MV-4-11 (cell line): ENCODE results near the gene TTLL10.
A peak's percentile ranks its signal among the peaks of the same experiment; 100 is the strongest.

ENCODE experiments used
- DNase-seq: peaks from one replicate; lab custom pipeline; 2025; lab: John Stamatoyannopoulos, UW

Gene TTLL10

GRCh38 chr1:1206376-1206965, 32.8 kb downstream of the TTLL10 start, which contains the start of gene TNFRSF18:
Gene TNFRSF18, minus strand, starts transcription at chr1:1206592. Its CDS starts 21 bp downstream, at chr1:1206571.
- DNase-seq = no peak

GRCh38 chr1:1206966-1207531, 33.4 kb downstream of the TTLL10 start:
- no peak for DNase-seq

- DNase-seq = no peak
Observed at GRCh38 chr1:1207571-1207892, 33.9 kb downstream of the TTLL10 start.

GRCh38 chr1:1208713-1209433, 35.2 kb downstream of the TTLL10 start:
- peak; percentile 22 for DNase-seq

- DNase-seq = no peak
Observed at GRCh38 chr1:1210726-1211540, 37.3 kb downstream of the TTLL10 start.

- no peak for DNase-seq
Observed at GRCh38 chr1:1211541-1212441, 38.1 kb downstream of the TTLL10 start.

GRCh38 chr1:1212780-1213344, 39.2 kb downstream of the TTLL10 start:
- DNase-seq = peak; percentile 47

- DNase-seq = no peak
Observed at GRCh38 chr1:1213345-1214265, 39.9 kb downstream of the TTLL10 start, which contains the start of gene TNFRSF4. Gene TNFRSF4, minus strand, starts transcription at chr1:1214153. Its CDS starts 26 bp downstream, at chr1:1214127.

- DNase-seq = no peak
Observed at GRCh38 chr1:1215080-1215676, 41.5 kb downstream of the TTLL10 start.

GRCh38 chr1:1215881-1216605, 42.4 kb downstream of the TTLL10 start:
- DNase-seq = no peak

- DNase-seq = no peak
Observed at GRCh38 chr1:1216770-1217620, 43.3 kb downstream of the TTLL10 start.

- no peak for DNase-seq
Observed at GRCh38 chr1:1217621-1218523, 44.2 kb downstream of the TTLL10 start.

GRCh38 chr1:1218524-1219200, 45.0 kb downstream of the TTLL10 start:
- no peak for DNase-seq

- DNase-seq = no peak
Observed at GRCh38 chr1:1219341-1219740, 45.7 kb downstream of the TTLL10 start.

- no peak for DNase-seq
Observed at GRCh38 chr1:1220197-1220596, 46.5 kb downstream of the TTLL10 start.

GRCh38 chr1:1221887-1222574, 48.4 kb downstream of the TTLL10 start:
- DNase-seq = no peak
